A549 treated with DMSO at 1 μM for 4 hours (cell line): ENCODE data around the gene IGFBP5. TPM values are rescaled to one million over a fixed set of nuclear protein-coding genes. Genes with fewer than 3 reads are reported as not detected.

Experiments
- total RNA-seq: library from RNA; stranded (reverse); fragments of 200-300 nt; extraction: Qiagen RNA extraction; gene quantifications from 5 replicates; pipeline ENCODE4 v1.2.3, GENCODE V29; 2022; ENCODE audit warnings: low read depth

Gene IGFBP5
- 0.15 to 0.25 TPM (median 0.24 TPM) in 5 replicates for total RNA-seq

DNA sequence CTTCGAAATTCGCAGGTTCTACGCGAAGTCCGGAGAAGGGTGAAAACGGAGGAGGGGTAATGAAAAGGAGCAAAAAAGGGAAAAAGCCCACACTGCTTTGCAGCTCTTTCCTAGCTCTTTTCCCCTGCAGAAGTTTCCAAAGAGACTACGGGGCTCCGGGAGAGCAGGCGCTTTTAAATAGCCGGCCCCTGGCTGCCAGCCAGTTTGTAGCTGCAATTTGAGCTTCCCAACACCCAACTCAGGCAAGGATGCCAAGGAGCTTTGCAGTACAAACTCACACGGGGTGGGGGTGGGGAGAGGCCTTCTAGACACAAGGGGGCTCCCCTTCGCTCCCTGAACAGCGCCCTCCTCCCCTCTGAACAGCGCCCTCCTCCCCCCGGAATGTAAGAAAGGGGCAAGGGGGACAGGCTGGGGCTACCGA lies at the start of gene IGFBP5:
IGFBP5 (minus strand) TSS at position 149 of the 421 bp plus-strand sequence. CDS start 774 bp downstream, outside the sequence.

DNA sequence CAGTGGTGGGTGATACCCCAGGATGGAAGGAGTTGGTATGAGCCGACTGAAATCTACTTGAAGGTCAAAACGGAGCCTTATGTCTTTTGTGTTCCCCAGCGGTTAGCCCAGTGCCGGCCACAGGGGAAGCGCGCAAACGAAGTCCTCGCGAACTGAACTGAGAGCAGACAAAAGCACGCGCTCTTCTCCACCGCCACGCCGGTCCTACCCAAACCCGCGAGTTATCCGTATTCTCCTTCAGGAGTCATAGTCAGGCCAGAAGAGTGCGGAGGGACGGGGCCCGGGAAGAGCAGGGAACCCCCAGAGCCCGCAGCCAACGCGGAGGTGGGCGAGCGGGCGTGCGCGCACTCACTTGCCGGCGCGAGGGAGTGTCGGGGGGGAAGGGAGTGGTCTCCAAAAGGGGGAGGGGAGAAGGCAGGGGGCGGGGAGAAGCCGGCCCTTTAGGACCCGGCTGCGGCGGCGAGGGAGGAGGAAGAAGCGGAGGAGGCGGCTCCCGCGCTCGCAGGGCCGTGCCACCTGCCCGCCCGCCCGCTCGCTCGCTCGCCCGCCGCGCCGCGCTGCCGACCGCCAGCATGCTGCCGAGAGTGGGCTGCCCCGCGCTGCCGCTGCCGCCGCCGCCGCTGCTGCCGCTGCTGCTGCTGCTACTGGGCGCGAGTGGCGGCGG lies 62.3 kb downstream of the IGFBP5 start, which contains the start of gene IGFBP2:
IGFBP2 (plus strand) TSS at position 469 of the 664 bp plus-strand sequence; CDS start at position 573, 104 bp downstream.

Other genes starting within 250 kb of the IGFBP5 start
- 4,645 to 5,546 TPM (median 5,088 TPM) in 5 replicates for gene RPL37A, start 196.7 kb downstream of the IGFBP5 start, total RNA-seq
- 66.1 to 77.6 TPM (median 74.9 TPM) in 5 replicates for gene IGFBP2, start 62.1 kb downstream of the IGFBP5 start, total RNA-seq
- gene TNP1, start 164.5 kb upstream of the IGFBP5 start, total RNA-seq = not detected in 5 replicates